ENCODE results near the gene OPALIN.

DNA sequence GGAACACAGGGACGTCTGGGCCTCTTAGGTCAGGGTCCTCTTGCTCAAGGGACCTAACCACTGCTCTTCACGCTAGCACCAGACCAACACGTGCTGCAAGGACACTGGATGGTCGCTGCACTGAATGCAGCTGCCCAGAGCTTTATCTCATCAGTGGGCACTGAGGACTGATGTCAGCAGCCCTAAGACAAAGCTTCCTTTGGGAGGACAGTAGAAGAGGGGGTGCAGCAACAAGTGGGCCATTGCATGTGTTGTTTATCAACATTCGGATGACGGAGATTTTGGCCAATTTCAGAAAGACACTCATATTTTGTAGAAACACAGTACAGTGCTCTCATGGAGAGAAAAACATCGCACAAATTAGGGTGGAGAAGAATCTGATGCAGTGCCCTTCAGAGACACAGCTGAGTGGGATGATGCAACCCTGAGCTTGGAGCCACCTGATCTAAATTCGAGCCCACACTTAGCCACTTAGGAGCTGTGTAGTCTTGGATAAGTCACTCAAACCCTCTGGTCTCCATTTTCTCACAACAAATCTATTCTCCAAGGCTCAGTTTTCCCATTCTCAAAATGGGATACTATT lies 1.7 kb downstream of the OPALIN start:
- no peak for TF ChIP-seq POLR2A (IDR thresholded peaks at IDR 0.05)
- TF ChIP-seq, protein P1, sequence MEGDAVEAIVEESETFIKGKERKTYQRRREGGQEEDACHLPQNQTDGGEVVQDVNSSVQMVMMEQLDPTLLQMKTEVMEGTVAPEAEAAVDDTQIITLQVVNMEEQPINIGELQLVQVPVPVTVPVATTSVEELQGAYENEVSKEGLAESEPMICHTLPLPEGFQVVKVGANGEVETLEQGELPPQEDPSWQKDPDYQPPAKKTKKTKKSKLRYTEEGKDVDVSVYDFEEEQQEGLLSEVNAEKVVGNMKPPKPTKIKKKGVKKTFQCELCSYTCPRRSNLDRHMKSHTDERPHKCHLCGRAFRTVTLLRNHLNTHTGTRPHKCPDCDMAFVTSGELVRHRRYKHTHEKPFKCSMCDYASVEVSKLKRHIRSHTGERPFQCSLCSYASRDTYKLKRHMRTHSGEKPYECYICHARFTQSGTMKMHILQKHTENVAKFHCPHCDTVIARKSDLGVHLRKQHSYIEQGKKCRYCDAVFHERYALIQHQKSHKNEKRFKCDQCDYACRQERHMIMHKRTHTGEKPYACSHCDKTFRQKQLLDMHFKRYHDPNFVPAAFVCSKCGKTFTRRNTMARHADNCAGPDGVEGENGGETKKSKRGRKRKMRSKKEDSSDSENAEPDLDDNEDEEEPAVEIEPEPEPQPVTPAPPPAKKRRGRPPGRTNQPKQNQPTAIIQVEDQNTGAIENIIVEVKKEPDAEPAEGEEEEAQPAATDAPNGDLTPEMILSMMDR (IDR thresholded peaks at IDR 0.05 in 8 of 11, conservative IDR thresholded peaks at IDR 0.05 in 3 of 11) = no peak

All from spleen (tissue), 7 donors.